SK-N-SH treated with all-trans-retinoic acid at 6 μM for 48 hours (cell line): Measurements from ENCODE around the gene ARL15.

ENCODE experiments used
- GLIS3 ChIP-seq: fragments of 250-450 bp; sonication (Bioruptor Pico); IDR thresholded peaks from 2 replicates; pipeline ENCODE4 v1.5.0; 2020; ENCODE audit warnings: mild to moderate bottlenecking, moderate library complexity
- PPARA ChIP-seq: fragments of 250-450 bp; sonication (Bioruptor Pico); IDR thresholded peaks from 2 replicates; pipeline ENCODE4 v1.5.0; 2020; ENCODE audit warnings: mild to moderate bottlenecking, borderline replicate concordance
- SNAI2 ChIP-seq: fragments of 250-450 bp; sonication (Bioruptor Pico); IDR thresholded peaks from 2 replicates; pipeline ENCODE4 v1.5.0; 2020; ENCODE audit warnings: mild to moderate bottlenecking, moderate library complexity
- TF ChIP-seq, protein P1 (sequence below): fragments of 250-450 bp; sonication (Bioruptor Pico); IDR thresholded peaks from 2 replicates; pipeline ENCODE4 v1.5.1; 2020; ENCODE audit warnings: low read depth, mild to moderate bottlenecking, moderate library complexity
- TF ChIP-seq, protein P2 (sequence below): fragments of 250-450 bp; sonication (Bioruptor Pico); IDR thresholded peaks from 2 replicates; pipeline ENCODE4 v1.5.0; 2020; ENCODE audit warnings: mild to moderate bottlenecking, moderate library complexity

DNA sequence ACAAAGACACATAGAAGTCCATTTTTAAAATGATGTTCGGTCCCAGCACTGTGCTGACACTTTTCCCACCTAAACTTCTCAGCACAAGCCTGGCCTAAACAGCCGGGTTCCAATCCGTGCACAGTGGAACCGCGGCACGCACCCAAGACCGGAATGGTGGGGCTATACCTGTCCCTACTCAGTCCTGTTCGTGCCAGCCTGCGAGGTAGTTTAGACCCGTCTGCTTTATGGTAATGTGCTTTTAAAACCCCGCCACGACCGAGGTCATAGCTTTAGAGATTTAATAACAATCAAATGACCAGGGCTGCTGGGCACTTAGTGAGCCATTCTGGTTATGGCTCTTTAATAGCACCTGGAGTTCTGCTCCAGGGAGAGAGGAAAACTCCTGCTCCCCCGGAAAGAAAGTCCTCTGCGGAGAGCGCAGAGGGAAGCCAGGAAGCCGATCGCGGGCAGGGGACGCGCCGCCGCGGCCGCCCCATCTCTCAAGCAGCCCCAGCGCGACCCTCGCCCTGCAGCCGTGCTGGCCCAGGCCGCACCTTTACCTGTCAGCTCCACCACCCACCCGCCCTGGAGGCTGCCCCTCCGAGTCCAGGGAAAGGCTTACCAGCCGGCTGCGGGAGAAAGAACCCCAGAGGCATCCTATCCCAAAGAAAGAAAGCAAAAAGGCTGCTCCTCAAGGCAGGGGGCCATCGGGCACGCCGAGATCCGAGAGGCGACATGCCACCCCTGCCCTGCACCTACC is 511 bp downstream of the ARL15 start:
- no peak for TF ChIP-seq PPARA
- TF ChIP-seq GLIS3 = no peak
- TF ChIP-seq, protein P1, sequence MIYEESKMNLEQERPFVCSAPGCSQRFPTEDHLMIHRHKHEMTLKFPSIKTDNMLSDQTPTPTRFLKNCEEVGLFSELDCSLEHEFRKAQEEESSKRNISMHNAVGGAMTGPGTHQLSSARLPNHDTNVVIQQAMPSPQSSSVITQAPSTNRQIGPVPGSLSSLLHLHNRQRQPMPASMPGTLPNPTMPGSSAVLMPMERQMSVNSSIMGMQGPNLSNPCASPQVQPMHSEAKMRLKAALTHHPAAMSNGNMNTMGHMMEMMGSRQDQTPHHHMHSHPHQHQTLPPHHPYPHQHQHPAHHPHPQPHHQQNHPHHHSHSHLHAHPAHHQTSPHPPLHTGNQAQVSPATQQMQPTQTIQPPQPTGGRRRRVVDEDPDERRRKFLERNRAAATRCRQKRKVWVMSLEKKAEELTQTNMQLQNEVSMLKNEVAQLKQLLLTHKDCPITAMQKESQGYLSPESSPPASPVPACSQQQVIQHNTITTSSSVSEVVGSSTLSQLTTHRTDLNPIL = no peak
- TF ChIP-seq SNAI2 (CRISPR knock-in tag) = no peak
- TF ChIP-seq, protein P2, sequence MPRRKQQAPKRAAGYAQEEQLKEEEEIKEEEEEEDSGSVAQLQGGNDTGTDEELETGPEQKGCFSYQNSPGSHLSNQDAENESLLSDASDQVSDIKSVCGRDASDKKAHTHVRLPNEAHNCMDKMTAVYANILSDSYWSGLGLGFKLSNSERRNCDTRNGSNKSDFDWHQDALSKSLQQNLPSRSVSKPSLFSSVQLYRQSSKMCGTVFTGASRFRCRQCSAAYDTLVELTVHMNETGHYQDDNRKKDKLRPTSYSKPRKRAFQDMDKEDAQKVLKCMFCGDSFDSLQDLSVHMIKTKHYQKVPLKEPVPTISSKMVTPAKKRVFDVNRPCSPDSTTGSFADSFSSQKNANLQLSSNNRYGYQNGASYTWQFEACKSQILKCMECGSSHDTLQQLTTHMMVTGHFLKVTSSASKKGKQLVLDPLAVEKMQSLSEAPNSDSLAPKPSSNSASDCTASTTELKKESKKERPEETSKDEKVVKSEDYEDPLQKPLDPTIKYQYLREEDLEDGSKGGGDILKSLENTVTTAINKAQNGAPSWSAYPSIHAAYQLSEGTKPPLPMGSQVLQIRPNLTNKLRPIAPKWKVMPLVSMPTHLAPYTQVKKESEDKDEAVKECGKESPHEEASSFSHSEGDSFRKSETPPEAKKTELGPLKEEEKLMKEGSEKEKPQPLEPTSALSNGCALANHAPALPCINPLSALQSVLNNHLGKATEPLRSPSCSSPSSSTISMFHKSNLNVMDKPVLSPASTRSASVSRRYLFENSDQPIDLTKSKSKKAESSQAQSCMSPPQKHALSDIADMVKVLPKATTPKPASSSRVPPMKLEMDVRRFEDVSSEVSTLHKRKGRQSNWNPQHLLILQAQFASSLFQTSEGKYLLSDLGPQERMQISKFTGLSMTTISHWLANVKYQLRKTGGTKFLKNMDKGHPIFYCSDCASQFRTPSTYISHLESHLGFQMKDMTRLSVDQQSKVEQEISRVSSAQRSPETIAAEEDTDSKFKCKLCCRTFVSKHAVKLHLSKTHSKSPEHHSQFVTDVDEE (CRISPR knock-in tag) = no peak
